IMR-90 (cell line): ENCODE measurements around the gene ERAP2. TPM values are rescaled to one million over a fixed set of nuclear protein-coding genes. Genes with fewer than 3 reads are reported as not detected.

Source experiments
- ATAC-seq: fragments of 200-7000 bp; cut with Tn5 transposase; 2 replicates; pipeline ENCODE4 v1.9.1; 2020; ENCODE audit warnings: low read depth, mild to moderate bottlenecking, moderate library complexity
- BruUV-seq: library from RNA; stranded (reverse); fragments of 400-500 nt; replicated peaks from 2 replicates; lab custom pipeline; 2021; lab: Mats Ljungman, UMichigan
- CTCF ChIA-PET: fragments of 300-600 bp; formaldehyde crosslinking; extraction: SDS; loops from one replicate; lab custom pipeline; 2021; ENCODE audit warnings: antibody characterized with exemption; lab: Yijun Ruan, JAX
- POLR2A ChIA-PET: fragments of 300-600 bp; sonication (Branson Sonifier 250); formaldehyde crosslinking; loops from one replicate; lab custom pipeline; 2022; ENCODE audit warnings: antibody characterized with exemption; ENCODE audit not compliant: unreplicated experiment; lab: Charles Lee
- DNase-seq: peaks from one replicate; pipeline ENCODE4 v3.0.0; 2013
- H2AFZ ChIP-seq: replicated peaks from 2 replicates; pipeline ENCODE3; 2013; ENCODE audit warnings: low read length, mild to moderate bottlenecking; ENCODE audit not compliant: poor library complexity
- H2AK5ac ChIP-seq: 2 replicates; pipeline ENCODE4 v1.6.1; 2013; ENCODE audit warnings: low read depth, low read length, inconsistent platforms
- H2AK9ac ChIP-seq: replicated peaks from 2 replicates; pipeline ENCODE3; 2013; ENCODE audit warnings: mild to moderate bottlenecking, low read depth, low read length, moderate library complexity; ENCODE audit not compliant: poor library complexity
- H2BK120ac ChIP-seq: 2 replicates; pipeline ENCODE4 v1.6.1; 2013; ENCODE audit warnings: low read depth, low read length, inconsistent platforms
- H2BK15ac ChIP-seq: 3 replicates; pipeline ENCODE4 v1.6.1; 2013; ENCODE audit warnings: low read depth, low read length, inconsistent platforms
- H2BK20ac ChIP-seq: 2 replicates; pipeline ENCODE4 v1.6.1; 2013; ENCODE audit warnings: low read depth, mild to moderate bottlenecking, inconsistent platforms, low read length, moderate library complexity
- H2BK5ac ChIP-seq: 2 replicates; pipeline ENCODE4 v1.6.1; 2013; ENCODE audit warnings: mild to moderate bottlenecking, low read depth, low read length, inconsistent platforms; ENCODE audit not compliant: poor library complexity, severe bottlenecking
- H3K14ac ChIP-seq: replicated peaks from 2 replicates; pipeline ENCODE4 v1.6.1; 2013; ENCODE audit warnings: low read depth, low read length, inconsistent platforms
- H3K18ac ChIP-seq: 2 replicates; pipeline ENCODE4 v1.6.1; 2013; ENCODE audit warnings: low read depth, low read length, control low read depth
- H3K23ac ChIP-seq: 2 replicates; pipeline ENCODE4 v1.6.1; 2013; ENCODE audit warnings: low read depth, low read length, inconsistent platforms
- H3K27ac ChIP-seq: 2 replicates; pipeline ENCODE4 v1.5.1; 2013; ENCODE audit warnings: mild to moderate bottlenecking, control low read depth, low read length; ENCODE audit not compliant: insufficient read depth
- H3K27me3 ChIP-seq: 2 replicates; pipeline ENCODE4 v1.6.1; 2013; ENCODE audit warnings: low read length; ENCODE audit not compliant: control insufficient read depth, insufficient read depth
- H3K36me3 ChIP-seq: 2 replicates; pipeline ENCODE4 v1.6.1; 2013; ENCODE audit warnings: low read length, mixed read lengths; ENCODE audit not compliant: control insufficient read depth, insufficient read depth
- H3K4ac ChIP-seq: 2 replicates; pipeline ENCODE4 v1.6.1; 2013; ENCODE audit warnings: low read depth, low read length, inconsistent platforms
- H3K4me1 ChIP-seq: 2 replicates; pipeline ENCODE4 v1.6.1; 2013; ENCODE audit warnings: low read length, mixed read lengths; ENCODE audit not compliant: control insufficient read depth, insufficient read depth
- H3K4me2 ChIP-seq: 2 replicates; pipeline ENCODE4 v1.6.1; 2013; ENCODE audit warnings: low read depth, mild to moderate bottlenecking, control low read depth, low read length, moderate library complexity
- H3K4me3 ChIP-seq: 2 replicates; pipeline ENCODE4 v1.5.1; 2013; ENCODE audit warnings: low read depth, mild to moderate bottlenecking, control low read depth, low read length, moderate library complexity; ENCODE audit not compliant: insufficient read depth
- H3K56ac ChIP-seq: 2 replicates; pipeline ENCODE4 v1.6.1; 2013; ENCODE audit warnings: low read length, inconsistent platforms; ENCODE audit not compliant: insufficient read depth; ENCODE audit errors: extremely low read depth
- H3K79me1 ChIP-seq, 2 experiments: 2 replicates each; pipeline ENCODE4 v1.6.1; 2013; ENCODE audit warnings: low read length in 2 of 2, inconsistent platforms in 1 of 2, low read depth in 1 of 2
- H3K9ac ChIP-seq: 2 replicates; pipeline ENCODE4 v1.6.1; 2013; ENCODE audit warnings: low read depth, low read length, control low read depth
- H3K9me1 ChIP-seq: 2 replicates; pipeline ENCODE4 v1.6.1; 2013; ENCODE audit warnings: low read length, inconsistent platforms; ENCODE audit not compliant: insufficient read depth
- H3K9me3 ChIP-seq: 2 replicates; pipeline ENCODE4 v1.6.1; 2013; ENCODE audit warnings: low read length; ENCODE audit not compliant: control insufficient read depth, insufficient read depth
- H4K20me1 ChIP-seq: 2 replicates; pipeline ENCODE4 v1.6.1; 2013; ENCODE audit warnings: low read length, inconsistent platforms; ENCODE audit not compliant: insufficient read depth
- H4K5ac ChIP-seq: 2 replicates; pipeline ENCODE4 v1.6.1; 2013; ENCODE audit warnings: mild to moderate bottlenecking, low read depth, low read length, control low read depth
- H4K8ac ChIP-seq, 2 experiments: 2 replicates each; pipeline ENCODE4 v1.6.1; 2013; ENCODE audit warnings: low read depth in 2 of 2, low read length in 2 of 2, control low read depth in 1 of 2, inconsistent platforms in 1 of 2
- H4K91ac ChIP-seq: 2 replicates; pipeline ENCODE4 v1.6.1; 2013; ENCODE audit warnings: low read depth, low read length, inconsistent platforms; ENCODE audit not compliant: insufficient read depth
- BHLHE40 ChIP-seq: fragments of 150-350 bp; IDR thresholded peaks from 2 replicates; pipeline ENCODE4 v1.6.1; 2016; ENCODE audit warnings: mild to moderate bottlenecking, low read depth, low read length
- CHD1 ChIP-seq: IDR thresholded peaks from 2 replicates; pipeline ENCODE4 v1.6.1; 2012; ENCODE audit warnings: low read depth, low read length, improper control_type of control experiment
- CTCF ChIP-seq: conservative IDR thresholded peaks from 2 replicates; pipeline ENCODE4 v1.5.1; 2012; ENCODE audit warnings: mild to moderate bottlenecking, low read depth, low read length, improper control_type of control experiment
- FOS ChIP-seq: fragments of 150-350 bp; IDR thresholded peaks from 2 replicates; pipeline ENCODE4 v1.6.1; 2016; ENCODE audit warnings: low read depth, low read length
- MAFK ChIP-seq: IDR thresholded peaks from 2 replicates; pipeline ENCODE4 v1.6.1; 2012; ENCODE audit warnings: low read depth, low read length, improper control_type of control experiment
- MAZ ChIP-seq: IDR thresholded peaks from 2 replicates; pipeline ENCODE4 v1.6.1; 2012; ENCODE audit warnings: low read depth, mild to moderate bottlenecking, low read length, improper control_type of control experiment, moderate library complexity, borderline replicate concordance
- MXI1 ChIP-seq: IDR thresholded peaks from 2 replicates; pipeline ENCODE4 v1.6.1; 2012; ENCODE audit warnings: low read depth, mild to moderate bottlenecking, low read length, moderate library complexity, borderline replicate concordance
- RAD21 ChIP-seq: IDR thresholded peaks from 2 replicates; pipeline ENCODE4 v1.6.1; 2012; ENCODE audit warnings: low read length, improper control_type of control experiment
- RCOR1 ChIP-seq: IDR thresholded peaks from 2 replicates; pipeline ENCODE4 v1.6.1; 2012; ENCODE audit warnings: mild to moderate bottlenecking, low read length, improper control_type of control experiment; ENCODE audit not compliant: insufficient replicate concordance
- RFX5 ChIP-seq: IDR thresholded peaks from 2 replicates; pipeline ENCODE4 v1.8.0; 2012; ENCODE audit warnings: low read depth, mild to moderate bottlenecking, low read length, moderate library complexity
- SMC3 ChIP-seq: fragments of 150-350 bp; IDR thresholded peaks from 2 replicates; pipeline ENCODE4 v1.6.1; 2016; ENCODE audit warnings: low read depth, mild to moderate bottlenecking, antibody characterized with exemption, low read length, moderate library complexity
- WGBS, 2 experiments: methylation state at CpG; one replicate each; pipeline versions ENCODE4 v1.1.5 to v1.1.7; 2013; ENCODE audit warnings: missing lambda C conversion rate in 2 of 2; ENCODE audit not compliant: insufficient read length in 1 of 2; ENCODE audit errors: extremely low coverage in 2 of 2; 5-methylcytosine and 5-hydroxymethylcytosine counted together
- dilution Hi-C: fragments of 300-500 bp; cut with HindIII; formaldehyde crosslinking; loops from one replicate; pipeline ENCODE4 v1.14.3; 2018; ENCODE audit warnings: low sequenced_read_pairs; ENCODE audit not compliant: unreplicated experiment
- in situ Hi-C: fragments of 300-500 bp; cut with MboI; formaldehyde crosslinking; loops from 3 replicates; pipeline ENCODE4 v1.14.3; 2019; ENCODE audit warnings: low sequenced_read_pairs, inconsistent platforms, mixed read lengths
- intact Hi-C: fragments of 100-400 bp; cut with micrococcal nuclease; formaldehyde crosslinking; loops from 2 replicates; pipeline ENCODE4 v1.10.0; 2022
- polyA plus RNA-seq, 3 experiments: library from polyadenylated mRNA; depleted of rRNA; stranded (reverse); fragments of >200 nt; gene quantifications; 2 replicates each; pipeline ENCODE4 v1.2.3, GENCODE V29; 2012; ENCODE audit warnings: low replicate concordance in 1 of 3
- total RNA-seq: library from RNA; depleted of rRNA; stranded (reverse); fragments of >200 nt; gene quantifications from 2 replicates; pipeline ENCODE4 v1.2.3, GENCODE V29; 2012
- TF ChIP-seq, protein P1 (sequence below): fragments of 150-350 bp; IDR thresholded peaks from 2 replicates; pipeline ENCODE4 v1.6.1; 2017; ENCODE audit warnings: mild to moderate bottlenecking, antibody characterized with exemption, low read length, low read depth

The ERAP2 gene
- total and polyA plus RNA-seq, 2 of the 4 experiments (the other 2 are of a cell fraction): 10.6 to 21.3 TPM

DNA sequence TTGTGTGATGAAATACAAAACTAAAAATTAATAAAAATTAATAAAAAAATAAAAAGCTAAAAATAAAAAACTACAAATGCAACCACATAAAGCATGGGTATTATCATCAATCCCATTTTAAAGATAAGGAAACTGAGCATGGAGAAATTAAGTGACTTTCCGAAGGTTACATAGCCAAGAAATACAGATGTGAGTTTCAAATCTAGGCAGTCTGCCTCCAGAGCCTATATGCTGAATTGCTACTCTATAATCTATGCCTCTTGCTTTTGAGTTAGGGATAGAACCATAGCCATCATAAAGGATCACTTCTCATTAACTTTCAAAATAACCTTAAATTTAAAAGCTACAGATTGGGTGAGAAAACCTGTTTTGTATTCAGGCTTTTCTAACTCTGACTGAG lies 18.8 kb upstream of the ERAP2 start:
- no TSS peak for BruUV-seq
- Histone ChIP-seq H4K5ac (no peak overlapping the region), H3K36me3 (no peaks in the 10 kb centered on the region), H3K27ac (no peak overlapping the region), H3K9me3 (no peaks in the 10 kb centered on the region), H3K18ac (no peak overlapping the region), H2BK20ac (no peak overlapping the region), H2BK120ac (no peak overlapping the region), H3K4me2 (no peak overlapping the region), H3K79me1 (no peaks in the 10 kb centered on the region), H3K9me1 (no peaks in the 10 kb centered on the region; the same call in 1 of the 2 replicates), H4K91ac (no peak overlapping the region), H3K23ac (no peak overlapping the region), H2BK5ac (no peak overlapping the region), H4K20me1 (no peaks in the 10 kb centered on the region), H3K4ac (no peak overlapping the region), H3K9ac (no peak overlapping the region), H3K4me3 (no peak overlapping the region), H2AK9ac (no peak overlapping the region), H3K14ac (no peak overlapping the region), H3K4me1 (peaks cover 6% of the 10 kb centered on the region; the same call in 1 of the 2 replicates), H3K56ac (no peak overlapping the region), H3K27me3 (no peaks in the 10 kb centered on the region), H2AK5ac (no peak overlapping the region), H4K8ac (no peak overlapping the region), H2BK15ac (no peak overlapping the region), H2AFZ (no peak overlapping the region)
- ChIA-PET CTCF (interaction anchor here (0.9 kb wide), 1 partner anchor 11 kb away, joined by 3 read pairs; no protein-coding TSS in a partner anchor), POLR2A (no interaction called here)
- DNase-seq: no peak
- TF ChIP-seq, protein P1, sequence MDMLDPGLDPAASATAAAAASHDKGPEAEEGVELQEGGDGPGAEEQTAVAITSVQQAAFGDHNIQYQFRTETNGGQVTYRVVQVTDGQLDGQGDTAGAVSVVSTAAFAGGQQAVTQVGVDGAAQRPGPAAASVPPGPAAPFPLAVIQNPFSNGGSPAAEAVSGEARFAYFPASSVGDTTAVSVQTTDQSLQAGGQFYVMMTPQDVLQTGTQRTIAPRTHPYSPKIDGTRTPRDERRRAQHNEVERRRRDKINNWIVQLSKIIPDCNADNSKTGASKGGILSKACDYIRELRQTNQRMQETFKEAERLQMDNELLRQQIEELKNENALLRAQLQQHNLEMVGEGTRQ: no peak
- TF ChIP-seq MXI1: no peak
- TF ChIP-seq FOS: no peak
- TF ChIP-seq CHD1: no peak
- TF ChIP-seq SMC3: no peak
- no peak for TF ChIP-seq RAD21
- TF ChIP-seq RFX5: no peak
- no peak for TF ChIP-seq BHLHE40
- no peak for TF ChIP-seq MAFK
- TF ChIP-seq RCOR1: no peak
- no peak for TF ChIP-seq MAZ
- TF ChIP-seq CTCF: no peak
- intact Hi-C loops: no loop called here
- dilution Hi-C loops: no loop called here
- WGBS, 2 experiments: no CpG with 5 or more reads among the region's 1 CpG
- in situ Hi-C loops: no loop called here
- ATAC-seq: no peak
